Peyer's patch (tissue), 4 donors: ENCODE measurements around the gene DPH2.
A peak's percentile ranks its signal among the peaks of the same experiment; 100 is the strongest.

Experiments used
- POLR2A ChIP-seq, 2 donors: fragments of 450-650 bp; IDR thresholded peaks; one replicate each; pipeline ENCODE4 v1.5.1; 2017; ENCODE audit warnings: antibody characterized with exemption in 2 of 2, mild to moderate bottlenecking in 2 of 2, moderate library complexity in 2 of 2
- TF ChIP-seq, protein P1 (sequence below), 6 experiments: fragments of 450-650 bp in 4 of 6; fragments of 200-600 bp in 2 of 6; sonication (generic) in 1 of 6; IDR thresholded peaks; one replicate each; pipeline ENCODE4 v1.5.1; 2017 to 2019; ENCODE audit warnings: antibody characterized with exemption in 6 of 6, mild to moderate bottlenecking in 3 of 6, moderate library complexity in 1 of 6

- TF ChIP-seq, protein P1, sequence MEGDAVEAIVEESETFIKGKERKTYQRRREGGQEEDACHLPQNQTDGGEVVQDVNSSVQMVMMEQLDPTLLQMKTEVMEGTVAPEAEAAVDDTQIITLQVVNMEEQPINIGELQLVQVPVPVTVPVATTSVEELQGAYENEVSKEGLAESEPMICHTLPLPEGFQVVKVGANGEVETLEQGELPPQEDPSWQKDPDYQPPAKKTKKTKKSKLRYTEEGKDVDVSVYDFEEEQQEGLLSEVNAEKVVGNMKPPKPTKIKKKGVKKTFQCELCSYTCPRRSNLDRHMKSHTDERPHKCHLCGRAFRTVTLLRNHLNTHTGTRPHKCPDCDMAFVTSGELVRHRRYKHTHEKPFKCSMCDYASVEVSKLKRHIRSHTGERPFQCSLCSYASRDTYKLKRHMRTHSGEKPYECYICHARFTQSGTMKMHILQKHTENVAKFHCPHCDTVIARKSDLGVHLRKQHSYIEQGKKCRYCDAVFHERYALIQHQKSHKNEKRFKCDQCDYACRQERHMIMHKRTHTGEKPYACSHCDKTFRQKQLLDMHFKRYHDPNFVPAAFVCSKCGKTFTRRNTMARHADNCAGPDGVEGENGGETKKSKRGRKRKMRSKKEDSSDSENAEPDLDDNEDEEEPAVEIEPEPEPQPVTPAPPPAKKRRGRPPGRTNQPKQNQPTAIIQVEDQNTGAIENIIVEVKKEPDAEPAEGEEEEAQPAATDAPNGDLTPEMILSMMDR (IDR thresholded peaks at IDR 0.05), result peak; percentile 68 to 80 (median 75)
- TF ChIP-seq POLR2A (IDR thresholded peaks at IDR 0.05), result no peak
These were observed 35.5 kb upstream of the DPH2 start for GRCh38 chr1:43934101-43934985.
